Endothelial cell of hepatic sinusoid (primary cell): ENCODE results near the gene UQCRQ.

Experiments used
- in situ Hi-C: cut with HindIII; loops from 2 replicates; pipeline ENCODE4 v1.10.0; 2017; ENCODE audit warnings: low sequenced_read_pairs

Gene UQCRQ

DNA sequence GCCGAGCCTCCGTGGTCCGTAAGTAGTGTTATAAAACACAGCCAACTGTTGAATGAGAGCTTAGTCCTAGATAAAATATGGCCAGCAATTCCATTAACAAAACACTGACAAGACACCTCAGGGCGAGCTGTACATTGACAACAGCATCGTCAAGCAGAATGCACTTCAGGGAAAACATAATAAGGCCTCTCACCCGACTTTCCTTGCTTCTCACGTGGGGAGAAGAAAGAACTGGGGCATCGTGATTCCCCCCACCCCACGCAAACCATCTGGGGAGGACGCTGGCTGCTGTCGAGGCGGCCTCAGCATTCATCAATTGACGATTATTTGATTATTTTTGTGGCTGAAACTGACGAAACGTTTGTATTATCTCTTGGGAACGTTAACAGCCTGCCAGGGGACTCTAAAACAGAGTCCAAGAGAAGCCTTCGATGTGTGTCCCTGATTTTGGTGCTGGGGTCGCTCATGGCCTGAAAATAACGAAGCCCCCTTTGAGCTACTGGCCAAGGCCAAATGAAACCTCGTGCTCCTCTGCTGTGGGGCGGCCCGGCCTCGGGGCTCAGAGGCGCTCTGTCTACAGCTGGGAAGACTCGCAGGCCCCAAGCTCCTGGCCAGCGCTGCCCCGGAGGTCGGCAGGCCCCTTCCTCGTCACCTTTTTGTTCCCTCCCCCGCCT is 637 bp upstream of the UQCRQ start:
- in situ Hi-C loops = loop anchor here (5.0 to 25.0 kb wide), 2 partner anchors 44 to 479 kb away; no protein-coding TSS in a partner anchor

DNA sequence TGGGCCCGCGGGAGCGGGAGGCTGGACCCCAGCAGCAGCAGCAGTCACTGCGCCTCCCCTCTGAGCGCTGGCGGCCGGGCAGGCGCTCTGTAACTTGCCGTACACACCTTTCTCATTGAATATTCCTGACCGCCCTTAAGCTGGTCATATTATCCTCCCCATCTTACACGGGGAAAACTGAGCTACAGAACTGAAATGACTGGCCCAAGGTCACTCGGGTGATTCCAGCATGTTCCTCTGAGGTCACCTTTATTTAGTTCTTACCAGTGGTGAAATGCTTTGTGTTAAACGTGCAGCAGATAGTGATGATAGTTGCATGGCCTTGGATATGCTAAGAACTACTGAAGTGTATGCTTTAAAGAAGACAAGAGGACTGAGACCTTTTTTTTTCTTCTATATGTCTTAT is 607 bp downstream of the UQCRQ start:
- in situ Hi-C loops = loop anchor here (5.0 to 25.0 kb wide), 2 partner anchors 45 to 480 kb away; no protein-coding TSS in a partner anchor

DNA sequence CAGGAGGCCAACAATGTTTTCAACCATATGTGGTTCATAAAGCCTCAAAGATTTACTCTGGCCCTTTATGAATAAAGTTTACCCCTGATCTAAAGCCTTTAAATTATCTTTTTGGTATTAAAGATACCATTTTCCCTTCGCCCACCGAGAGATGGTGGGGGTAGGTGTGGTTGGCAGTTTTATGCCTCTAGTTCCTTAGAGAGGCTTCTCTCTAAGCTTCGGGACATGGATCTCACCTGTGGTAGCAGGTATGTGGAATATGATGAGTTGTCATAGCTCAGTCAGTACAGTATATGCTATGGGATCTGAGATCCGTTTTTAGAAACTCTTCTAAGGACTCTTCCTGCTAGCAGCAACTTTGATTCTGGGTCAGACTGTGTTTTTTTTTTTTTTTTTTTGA is 2.3 kb downstream of the UQCRQ start:
- in situ Hi-C loops = loop anchor here (5.0 to 25.0 kb wide), 2 partner anchors 46 to 481 kb away; no protein-coding TSS in a partner anchor

DNA sequence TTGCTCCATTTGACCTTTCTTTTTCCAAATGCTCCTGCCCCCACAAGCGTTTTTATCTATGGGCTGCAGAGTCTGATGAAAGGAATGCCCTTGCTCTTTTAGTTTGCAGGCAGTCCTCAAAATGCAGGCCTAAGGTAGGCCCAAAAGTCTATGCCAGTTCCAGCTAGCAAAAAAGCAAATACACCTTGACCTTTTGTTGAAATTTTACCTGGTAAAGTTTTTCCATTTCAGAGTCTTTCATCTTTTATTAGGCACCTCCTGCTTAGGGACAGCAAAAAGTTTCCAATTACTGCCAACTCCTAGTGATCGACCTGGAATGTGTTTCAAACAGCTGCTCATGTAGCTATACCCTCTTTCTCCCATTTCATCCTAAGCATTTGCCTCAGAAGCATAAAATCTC is 4.4 kb downstream of the UQCRQ start:
- in situ Hi-C loops = loop anchor here (25.0 kb wide), 1 partner anchor 484 kb away; no protein-coding TSS in a partner anchor

DNA sequence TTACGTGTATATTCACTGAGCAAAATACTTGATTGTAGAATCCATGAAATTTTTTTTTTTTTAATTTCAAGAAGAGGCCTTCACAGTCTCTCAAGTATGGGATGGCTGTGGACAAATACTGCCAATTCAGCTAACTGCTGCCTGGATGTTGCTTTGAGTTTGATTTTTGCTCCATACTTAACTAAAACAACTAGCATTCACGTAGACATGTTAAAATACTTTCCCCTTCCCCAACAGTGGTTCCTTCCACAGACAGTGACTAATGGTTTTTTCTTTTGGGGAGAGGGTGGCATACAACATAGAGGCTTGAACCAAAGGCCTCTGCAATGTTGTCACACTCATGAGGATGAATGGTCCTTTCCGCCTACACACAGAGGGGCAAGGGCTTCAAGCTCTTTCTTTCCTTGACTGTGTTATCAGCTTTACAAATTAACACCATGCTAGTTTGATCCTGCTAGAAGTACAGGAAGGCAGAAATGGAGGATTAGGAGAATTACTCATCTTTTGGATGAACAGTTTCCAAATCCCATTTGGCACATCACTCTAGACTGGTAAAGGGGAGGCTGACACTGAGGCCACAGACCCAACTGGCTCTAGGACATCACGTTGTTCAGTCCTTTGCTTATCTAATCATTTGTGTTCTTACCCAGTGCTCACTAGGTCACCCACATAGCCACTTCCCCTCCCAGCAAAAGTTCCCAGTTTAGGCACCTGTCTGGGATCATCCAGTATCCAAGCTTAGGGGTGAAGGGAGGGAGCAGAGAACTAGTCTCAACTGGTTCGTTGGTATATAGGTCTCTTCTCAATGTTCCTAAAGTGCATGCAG is 5.2 kb downstream of the UQCRQ start:
- in situ Hi-C loops = loop anchor here (25.0 kb wide), 1 partner anchor 484 kb away; no protein-coding TSS in a partner anchor

DNA sequence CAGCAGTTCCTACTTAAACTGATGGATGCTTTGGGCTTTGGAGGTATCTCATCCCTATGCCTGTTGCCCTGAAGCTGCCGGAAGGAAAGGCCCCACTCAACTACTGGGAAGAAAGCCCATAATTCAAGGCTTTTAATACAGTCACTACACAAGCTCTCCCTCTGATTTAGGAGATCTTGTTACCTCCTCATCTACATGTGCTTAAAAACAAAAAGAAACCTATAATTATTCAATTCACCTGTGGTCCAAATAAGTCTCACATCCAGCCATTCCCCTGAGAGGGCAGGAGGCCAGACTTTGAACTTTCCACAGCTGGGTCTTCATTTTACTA is 6.3 kb downstream of the UQCRQ start:
- in situ Hi-C loops = loop anchor here (25.0 kb wide), 1 partner anchor 485 kb away; no protein-coding TSS in a partner anchor

DNA sequence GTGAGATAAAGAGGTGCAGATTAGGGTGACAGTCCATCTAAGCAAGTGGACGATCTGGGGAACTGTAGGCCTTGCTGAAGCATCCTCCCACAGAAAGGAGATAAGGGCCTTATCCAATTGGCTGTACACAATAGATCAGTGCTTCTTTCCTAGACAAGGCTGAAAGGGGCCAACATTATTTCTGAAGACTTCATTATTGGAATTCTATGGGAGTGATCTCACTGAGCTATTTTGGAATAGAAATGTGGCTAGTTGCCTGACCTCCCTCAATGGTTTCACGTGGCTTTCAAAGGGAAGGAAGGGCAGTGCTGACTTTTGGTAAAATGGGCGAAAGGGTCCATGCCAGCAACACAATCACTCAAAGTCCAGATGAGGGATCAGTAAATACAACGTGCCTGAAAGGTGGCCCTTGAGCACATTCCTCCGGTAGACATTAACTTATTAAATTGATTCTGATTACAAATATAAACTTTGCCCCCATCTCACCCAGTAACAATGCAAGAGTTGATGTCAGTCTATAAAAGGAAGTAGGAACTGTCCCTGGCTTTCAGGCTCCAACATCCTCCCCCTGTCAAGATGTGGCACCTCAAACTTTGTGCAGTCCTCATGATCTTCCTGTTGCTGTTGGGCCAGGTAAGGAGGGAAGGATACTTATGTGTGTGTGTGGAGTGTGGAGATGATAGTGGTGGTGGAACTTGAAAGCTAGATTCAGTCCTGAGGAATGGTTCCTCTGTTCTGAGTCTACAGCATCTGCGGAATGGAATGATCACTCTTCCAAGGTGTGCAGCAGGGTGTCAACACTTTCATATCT is 6.9 kb downstream of the UQCRQ start, which contains the start of gene LEAP2:
Gene LEAP2 (plus strand): TSS at position 550 of the 811 bp plus-strand sequence. CDS start 27 bp downstream, at position 577.
- in situ Hi-C loops = loop anchor here (25.0 kb wide), 1 partner anchor 486 kb away; no protein-coding TSS in a partner anchor

DNA sequence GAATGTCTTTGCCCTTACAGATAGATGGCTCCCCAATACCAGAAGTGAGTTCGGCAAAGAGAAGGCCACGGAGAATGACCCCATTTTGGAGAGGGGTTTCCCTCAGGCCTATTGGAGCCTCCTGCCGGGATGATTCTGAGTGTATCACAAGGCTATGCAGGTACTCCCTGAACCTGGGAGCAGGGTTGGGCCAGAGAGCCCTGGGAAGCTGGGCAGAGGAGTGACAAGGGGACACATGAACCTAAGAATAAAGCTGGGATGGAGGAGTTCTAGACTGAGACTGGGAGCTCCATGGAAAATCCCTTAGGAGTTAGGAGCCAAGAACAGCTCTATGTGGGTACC is 7.5 kb downstream of the UQCRQ start:
- in situ Hi-C loops = loop anchor here (25.0 kb wide), 1 partner anchor 487 kb away; no protein-coding TSS in a partner anchor

DNA sequence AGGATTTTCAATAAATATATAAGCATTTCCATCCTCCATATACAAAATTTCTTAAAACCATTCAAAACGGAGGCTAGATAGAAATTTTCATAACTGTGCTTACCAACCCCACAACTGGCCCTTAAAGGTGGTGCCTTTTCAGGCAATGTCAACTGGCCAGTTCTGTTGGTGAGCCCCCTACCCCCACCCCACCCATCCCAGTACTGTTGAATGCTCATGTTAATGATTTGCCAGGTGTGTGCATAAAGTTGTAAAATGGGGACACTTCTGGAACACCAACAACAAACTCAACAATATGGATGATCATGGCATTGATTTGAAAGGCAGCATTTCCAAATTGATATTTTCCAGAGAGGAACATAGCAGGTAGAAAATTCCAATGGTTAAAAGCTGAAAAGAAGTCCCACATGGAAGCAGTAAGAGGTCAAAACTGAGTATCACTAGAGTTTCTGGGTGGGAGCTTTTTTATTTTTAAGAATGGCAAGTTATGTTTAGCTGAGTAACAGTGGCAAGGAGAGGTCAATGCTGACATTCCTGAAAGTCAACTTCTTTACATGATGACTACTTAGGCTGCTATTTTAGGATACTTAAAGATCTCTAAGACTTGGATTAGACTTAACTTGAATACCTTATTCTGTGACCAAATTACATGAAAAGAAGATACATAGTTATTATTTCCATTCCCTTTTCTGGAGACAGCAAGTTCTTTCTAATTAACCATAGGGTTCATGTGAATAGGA is 9.7 kb downstream of the UQCRQ start:
- in situ Hi-C loops = no loop called here

DNA sequence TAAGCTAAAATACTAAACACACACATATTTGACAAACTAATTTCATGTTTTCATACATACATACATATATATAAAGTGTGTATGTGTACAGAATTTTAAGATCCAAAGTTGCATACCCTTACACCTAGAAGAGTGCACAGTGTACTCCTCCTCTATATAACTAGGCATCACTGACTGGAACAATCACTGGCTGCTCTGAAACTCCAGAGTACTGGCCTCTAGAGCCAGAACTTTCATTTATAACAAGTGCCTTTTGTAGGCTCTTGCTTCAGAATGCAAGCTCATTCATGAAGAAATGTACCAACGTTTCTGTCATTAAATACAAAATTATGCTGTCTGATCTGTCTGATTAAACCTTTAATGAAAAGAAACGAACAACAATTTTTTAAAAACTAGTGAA is 11.0 kb downstream of the UQCRQ start:
- in situ Hi-C loops = no loop called here

DNA sequence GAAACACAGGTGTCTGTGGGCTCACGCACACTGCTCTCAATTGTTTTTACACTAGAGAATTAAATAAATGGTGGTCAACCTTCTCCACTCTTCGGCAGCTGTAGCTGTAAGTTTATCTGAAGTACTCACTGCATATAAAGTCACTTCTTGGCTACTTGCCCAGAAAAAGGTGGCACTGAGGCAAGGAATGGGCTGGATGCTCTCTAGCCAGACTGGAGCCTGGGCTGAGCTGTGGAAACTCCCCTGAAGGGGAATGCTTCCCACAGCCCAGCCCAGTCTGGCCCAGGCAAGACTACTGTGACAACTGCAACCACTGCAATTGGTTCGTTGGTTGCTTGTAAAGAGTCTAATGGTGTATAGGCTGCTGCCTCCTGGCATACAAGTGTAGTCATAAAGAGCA is 11.5 kb downstream of the UQCRQ start:
- in situ Hi-C loops = no loop called here

DNA sequence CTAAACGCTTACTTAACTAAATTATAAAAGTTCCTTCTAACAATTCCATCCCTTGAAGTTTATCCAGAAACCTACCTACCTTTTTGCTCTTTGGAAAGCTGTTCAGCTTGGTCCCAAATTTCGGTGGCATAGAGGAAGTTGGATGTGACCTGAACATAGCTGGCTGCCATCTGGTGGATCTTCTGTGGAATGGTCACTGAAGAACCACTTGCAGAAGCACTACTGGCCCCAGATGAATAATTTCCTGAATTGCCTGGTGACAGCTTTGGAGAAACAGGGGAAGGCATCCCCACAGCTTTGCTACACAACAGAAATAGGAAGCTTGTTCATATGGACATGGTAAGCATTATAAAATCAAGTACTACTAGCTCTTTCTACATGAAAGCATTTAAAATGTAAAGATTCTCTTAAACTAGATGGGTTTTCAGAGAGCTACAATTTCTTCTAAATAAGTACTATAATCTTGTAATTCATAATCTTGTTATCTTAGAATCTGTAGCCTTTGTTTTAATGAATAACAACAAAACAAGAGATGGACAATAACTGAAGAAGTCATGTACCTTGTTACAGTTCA is 16.9 kb downstream of the UQCRQ start:
- in situ Hi-C loops = no loop called here

DNA sequence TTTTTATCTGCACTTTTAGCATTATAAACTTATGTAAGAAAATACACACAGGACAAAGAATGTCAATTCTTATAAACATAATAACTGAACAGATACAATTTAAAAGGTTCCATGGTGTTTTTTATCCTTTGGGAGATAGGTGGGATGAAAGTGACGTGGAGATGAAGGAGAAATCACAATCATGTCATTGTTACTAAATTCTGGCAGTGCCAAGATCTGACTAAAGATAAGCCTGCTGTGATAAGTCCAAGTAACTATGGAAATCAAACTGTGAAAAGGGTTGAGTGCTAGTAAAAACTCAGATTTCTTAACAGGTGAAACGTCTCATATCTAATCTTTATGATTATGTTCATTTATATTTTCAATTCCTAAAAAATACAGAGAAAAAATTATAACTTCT is 18.1 kb downstream of the UQCRQ start:
- in situ Hi-C loops = no loop called here

DNA sequence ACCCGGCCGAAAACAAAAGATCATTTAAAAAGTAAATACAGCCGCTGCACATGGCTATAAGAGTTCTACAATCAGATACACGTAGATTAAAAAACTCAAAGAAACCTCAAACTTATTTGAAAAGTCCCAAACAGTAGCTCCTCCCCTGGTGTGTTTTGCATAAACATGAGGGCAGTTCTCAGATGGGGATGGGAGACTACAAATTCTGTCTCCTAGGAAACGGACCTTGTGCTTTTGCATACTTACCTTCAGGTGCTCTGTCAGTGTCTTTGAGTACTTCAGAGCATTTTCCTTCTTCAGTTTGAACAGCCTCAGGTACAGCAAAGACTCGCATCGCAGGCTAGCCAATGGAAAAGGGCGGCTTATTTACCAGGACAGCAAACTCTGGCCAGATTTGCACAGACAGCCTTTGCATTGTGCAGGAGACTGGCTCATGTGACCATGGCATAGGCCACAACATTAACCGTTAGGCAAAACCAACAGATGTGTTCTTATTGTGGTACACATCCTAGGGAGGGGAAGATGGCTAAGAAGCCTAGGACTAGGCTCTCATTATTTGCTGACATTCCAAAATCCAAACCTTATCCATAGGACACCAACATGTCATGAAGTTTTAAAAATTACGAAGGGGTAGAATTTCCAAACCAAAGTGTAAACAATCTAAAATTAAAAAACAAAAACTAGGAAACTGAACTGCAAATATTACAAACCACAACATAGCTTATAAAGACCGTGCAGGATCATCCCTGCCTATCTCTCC is 19.8 kb downstream of the UQCRQ start:
- in situ Hi-C loops = no loop called here

DNA sequence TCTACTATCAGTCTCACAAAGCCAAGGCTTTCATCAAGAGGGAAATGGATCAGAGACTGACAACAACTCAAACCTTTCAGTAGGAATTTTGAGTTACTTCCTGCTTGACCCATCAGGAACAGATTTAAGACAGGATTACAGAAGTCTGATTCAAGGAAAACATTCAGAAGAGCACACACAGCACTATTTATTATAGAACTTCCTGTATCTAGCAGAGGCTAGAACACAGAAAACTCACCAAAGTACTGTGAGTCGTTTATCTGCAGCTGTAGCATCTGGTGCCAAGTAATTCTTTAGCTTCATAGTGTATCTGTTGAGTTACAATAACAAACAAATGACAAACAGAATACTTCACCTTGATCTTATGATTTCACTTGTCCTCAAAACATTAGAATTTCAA is 20.8 kb downstream of the UQCRQ start:
- in situ Hi-C loops = no loop called here

DNA sequence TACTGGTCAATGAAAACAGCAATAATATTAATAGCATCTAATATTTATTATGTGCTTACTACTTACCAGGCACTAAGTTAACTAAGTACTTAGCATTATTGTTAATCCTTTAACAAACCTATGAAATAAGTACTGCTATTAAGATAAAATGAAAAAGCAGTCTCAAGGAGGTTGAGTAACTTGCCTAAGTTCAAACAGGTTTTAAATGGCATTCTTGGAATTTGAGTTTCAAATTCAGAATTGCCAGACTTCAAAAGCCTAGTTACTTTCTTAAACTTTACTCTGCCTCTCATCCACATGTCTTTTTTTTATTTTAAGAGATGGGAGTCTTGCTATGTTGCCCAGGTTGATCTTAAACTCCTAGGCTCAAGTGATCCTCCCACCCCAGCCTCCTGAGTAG is 23.1 kb downstream of the UQCRQ start:
- in situ Hi-C loops = no loop called here

DNA sequence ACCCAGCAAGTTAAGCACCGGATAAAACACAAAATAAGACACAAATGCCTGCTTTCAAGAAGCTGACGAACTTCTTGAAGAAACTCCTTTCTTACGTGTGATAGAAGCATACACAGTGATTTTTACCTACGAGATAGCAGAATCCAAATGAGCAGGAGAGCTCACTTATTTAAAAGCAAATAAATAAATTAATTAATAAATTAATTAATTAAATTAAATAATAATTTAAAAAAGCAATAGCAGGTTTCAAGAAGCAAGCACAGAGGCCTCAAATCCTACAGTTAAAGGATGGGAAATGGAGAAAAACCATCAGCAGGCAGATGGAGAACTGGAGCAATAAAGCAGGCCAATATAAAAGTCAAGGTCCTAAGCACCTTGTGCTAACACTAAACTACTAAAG is 24.4 kb downstream of the UQCRQ start:
- in situ Hi-C loops = no loop called here

DNA sequence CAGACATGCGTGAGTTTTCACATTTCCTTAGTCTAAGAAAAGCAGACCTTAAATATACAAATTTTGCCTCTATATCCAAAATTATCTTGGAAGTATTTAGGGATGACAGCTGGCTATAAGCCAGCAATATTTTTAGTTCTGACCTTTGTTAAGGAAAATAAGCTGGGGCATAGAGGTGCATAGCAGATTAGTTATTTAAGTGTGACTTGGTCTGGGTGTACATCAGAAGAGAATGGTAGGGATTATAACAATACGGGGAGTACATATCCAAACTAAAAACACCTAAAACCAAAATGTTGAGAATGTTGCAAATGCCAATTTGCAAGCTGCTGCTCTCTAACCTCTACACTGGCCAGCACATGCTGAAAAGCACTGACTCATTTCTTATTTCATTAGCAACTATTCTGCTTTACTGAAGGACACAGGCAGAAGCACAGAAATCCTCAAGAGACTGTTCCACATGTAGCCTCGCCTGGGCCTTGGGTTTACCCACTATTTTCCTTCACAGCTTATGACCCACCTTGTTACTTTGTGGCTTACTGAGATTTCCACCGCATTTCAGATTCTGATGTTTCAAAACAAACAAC is 29.4 kb downstream of the UQCRQ start:
- in situ Hi-C loops = no loop called here

DNA sequence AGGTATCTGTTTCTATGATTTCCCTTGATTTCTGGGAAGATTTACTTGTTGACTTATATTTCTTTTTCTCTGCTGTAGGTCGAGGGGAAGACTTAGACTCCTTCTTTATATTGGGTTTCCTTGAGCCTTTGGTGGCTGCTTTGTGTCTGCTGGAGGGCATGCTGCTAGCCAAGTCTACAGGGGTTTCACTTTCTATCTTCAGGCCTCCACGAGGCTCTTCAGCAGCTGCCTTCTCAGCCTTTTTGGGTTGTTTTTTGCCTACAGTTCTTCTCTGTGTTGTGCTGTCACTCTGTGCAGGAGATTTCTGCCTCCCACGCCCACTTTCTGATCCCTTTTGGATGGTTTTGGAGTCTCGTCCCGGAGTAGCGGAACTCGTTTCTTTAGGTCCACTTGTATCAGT is 30.2 kb downstream of the UQCRQ start:
- in situ Hi-C loops = no loop called here
